OCI-LY7 (cell line): ENCODE measurements around the gene HGS. TPM values are rescaled to one million over a fixed set of nuclear protein-coding genes. Genes with fewer than 3 reads are reported as not detected.

Experiments used
- BruUV-seq: library from RNA; stranded (reverse); fragments of 400-500 nt; replicated peaks from 2 replicates; lab custom pipeline; 2021; lab: Mats Ljungman, UMichigan
- CTCF ChIA-PET: fragments of 300-600 bp; sonication (Branson Sonifier 250); formaldehyde crosslinking; loops from one replicate; lab custom pipeline; 2022; ENCODE audit warnings: antibody characterized with exemption; ENCODE audit not compliant: unreplicated experiment; lab: Charles Lee
- POLR2A ChIA-PET: fragments of 300-600 bp; sonication (Branson Sonifier 250); formaldehyde crosslinking; loops from one replicate; lab custom pipeline; 2022; ENCODE audit warnings: antibody characterized with exemption; lab: Charles Lee
- DNase-seq: peaks from one replicate; pipeline ENCODE4 v3.0.0-alpha.2; 2015; ENCODE audit warnings: low spot score
- H2AFZ ChIP-seq: fragments of 200-600 bp; sonication (generic), shearing (Covaris generic); 2 replicates; pipeline ENCODE4 v1.6.1; 2014; ENCODE audit warnings: mild to moderate bottlenecking, antibody characterized with exemption, low read length, moderate library complexity
- H3K27ac ChIP-seq: fragments of 200-600 bp; sonication (generic); 2 replicates; pipeline ENCODE4 v1.5.1; 2014; ENCODE audit warnings: mixed run types, low read depth, mild to moderate bottlenecking, moderate library complexity, low read length, inconsistent platforms; ENCODE audit not compliant: poor library complexity, severe bottlenecking
- H3K36me3 ChIP-seq: fragments of 200-600 bp; sonication (generic); 2 replicates; pipeline ENCODE4 v1.6.1; 2014; ENCODE audit warnings: mild to moderate bottlenecking, antibody characterized with exemption, low read length, moderate library complexity, mixed read lengths; ENCODE audit not compliant: insufficient read depth
- H3K4me1 ChIP-seq: fragments of 200-600 bp; sonication (generic); 2 replicates; pipeline ENCODE4 v1.5.1; 2014; ENCODE audit warnings: mild to moderate bottlenecking, low read length; ENCODE audit not compliant: insufficient read depth, poor library complexity, severe bottlenecking
- H3K4me2 ChIP-seq: fragments of 200-600 bp; sonication (generic); 2 replicates; pipeline ENCODE4 v1.6.1; 2014; ENCODE audit warnings: mild to moderate bottlenecking, low read length
- H3K4me3 ChIP-seq: fragments of 200-600 bp; sonication (generic); 2 replicates; pipeline ENCODE4 v1.5.1; 2014; ENCODE audit warnings: mild to moderate bottlenecking, low read depth, low read length; ENCODE audit not compliant: poor library complexity, severe bottlenecking
- H3K79me2 ChIP-seq: fragments of 200-600 bp; sonication (generic); 2 replicates; pipeline ENCODE4 v1.6.1; 2016; ENCODE audit warnings: low read depth, mild to moderate bottlenecking, low read length, moderate library complexity, mixed read lengths; ENCODE audit not compliant: insufficient read depth
- H3K9me2 ChIP-seq: fragments of 200-600 bp; sonication (generic); 2 replicates; pipeline ENCODE4 v1.6.1; 2016; ENCODE audit warnings: mild to moderate bottlenecking, low read length, mixed read lengths; ENCODE audit not compliant: insufficient read depth
- H3K9me3 ChIP-seq: fragments of 200-600 bp; sonication (generic); 2 replicates; pipeline ENCODE4 v1.6.1; 2014; ENCODE audit warnings: mild to moderate bottlenecking, mixed run types, low read length, mixed read lengths
- H4K20me1 ChIP-seq: fragments of 200-600 bp; sonication (generic); 2 replicates; pipeline ENCODE4 v1.6.1; 2014; ENCODE audit warnings: mild to moderate bottlenecking, antibody characterized with exemption, low read length, moderate library complexity, mixed read lengths; ENCODE audit not compliant: insufficient read depth
- CTCF ChIP-seq: fragments of 200-600 bp; sonication (generic); conservative IDR thresholded peaks from 2 replicates; pipeline ENCODE4 v1.5.1; 2014; ENCODE audit warnings: mild to moderate bottlenecking, antibody characterized with exemption, low read length, moderate library complexity, mixed read lengths
- EZH2phosphoT487 ChIP-seq: fragments of 200-600 bp; sonication (generic); IDR thresholded peaks from 2 replicates; pipeline ENCODE4 v1.6.1; 2018; ENCODE audit warnings: low read depth, borderline replicate concordance, mild to moderate bottlenecking, mixed run types, antibody characterized with exemption, low read length, moderate library complexity, mixed read lengths
- intact Hi-C: fragments of 100-400 bp; cut with micrococcal nuclease; formaldehyde crosslinking; loops from one replicate; pipeline ENCODE4 v1.10.0; 2022; ENCODE audit not compliant: unreplicated experiment
- total RNA-seq, 2 experiments: library from RNA; depleted of rRNA in 1 of 2; stranded (reverse); fragments of >200 nt in 1 of 2; shearing (Covaris generic) in 1 of 2; gene quantifications; 2 replicates each; pipeline ENCODE4 v1.2.3, GENCODE V29; 2014 to 2022

The HGS gene
- total RNA-seq, 2 experiments from 2014 or later = 162 to 175 TPM

GRCh38 chr17:81701288-81702071 lies 17.7 kb downstream of the HGS start:
- Histone ChIP-seq H3K4me2 (peak overlapping the region; percentile 92), H3K9me3 (no peaks in the 10 kb centered on the region), H3K4me1 (peaks cover 23% of the 10 kb centered on the region), H3K36me3 (peaks cover 91% of the 10 kb centered on the region), H3K9me2 (no peaks in the 10 kb centered on the region), H2AFZ (no peak overlapping the region), H3K27ac (peak overlapping the region; percentile 80), H4K20me1 (peaks cover 12% of the 10 kb centered on the region; the same call in 1 of the 2 replicates), H3K4me3 (peak overlapping the region; percentile 92), H3K79me2 (peaks cover 70% of the 10 kb centered on the region)
- no TSS peak for BruUV-seq
- DNase-seq = peak; percentile 65
- TF ChIP-seq EZH2phosphoT487 = no peak
- TF ChIP-seq CTCF = peak; percentile 58
- POLR2A ChIA-PET = interaction anchor here (0.5 to 1.7 kb wide), 7 partner anchors 10 to 588 kb away, joined by 3 to 10 read pairs (median 4); partner anchors contain the start of genes ARL16, HGS and MCRIP1
- CTCF ChIA-PET = no interaction called here
- intact Hi-C loops = no loop called here

- H2AFZ ChIP-seq = peak within 1 kb of the TSS; percentile 3; the same call in 1 of the 2 replicates
Measured at GRCh38 chr17:81702934-81703746, 19.3 kb downstream of the HGS start, which contains the start of gene MRPL12. TSS of gene MRPL12 (plus strand) at chr17:81703367. CDS start at chr17:81703502, 135 bp downstream.

More at GRCh38 chr17:81702934-81703746, 19.3 kb downstream of the HGS start, which contains the start of gene MRPL12:
- Histone ChIP-seq H3K4me2 (peak within 1 kb of the TSS; percentile 92), H3K79me2 (peaks cover 68% of the 10 kb centered on the region), H4K20me1 (peaks cover 12% of the 10 kb centered on the region; the same call in 1 of the 2 replicates), H3K9me3 (no peaks in the 10 kb centered on the region), H3K4me1 (peaks cover 23% of the 10 kb centered on the region), H3K36me3 (peaks cover 91% of the 10 kb centered on the region), H3K9me2 (no peaks in the 10 kb centered on the region), H3K4me3 (peak within 1 kb of the TSS; percentile 92), H3K27ac (peak within 1 kb of the TSS; percentile 80)
- ChIA-PET CTCF (interaction anchor here (0.6 kb wide), 1 partner anchor 225 kb away, joined by 4 read pairs; the partner anchor contains the start of gene MAFG), POLR2A (interaction anchor here (0.6 to 1.9 kb wide), 7 partner anchors 8 to 190 kb away, joined by 3 to 12 read pairs (median 6); partner anchors contain the start of genes ARL16 and HGS)
- DNase-seq = peak; percentile 99
- intact Hi-C loops = loop anchor here (1.0 kb wide), 2 partner anchors 8 to 20 kb away; partner anchors contain the start of gene ARL16
- TF ChIP-seq EZH2phosphoT487 = no peak
- TF ChIP-seq CTCF = no peak
- BruUV-seq = no TSS peak
